OCI-LY1 (cell line): ENCODE measurements around the gene CTNNA2.

Experiments
- H2AFZ ChIP-seq: fragments of 200-600 bp; sonication (generic), shearing (Covaris generic); 2 replicates; pipeline ENCODE4 v1.6.0; 2014; ENCODE audit warnings: antibody characterized with exemption, mild to moderate bottlenecking, low read length
- H3F3A ChIP-seq: fragments of 200-600 bp; sonication (generic), shearing (Covaris generic); 2 replicates; pipeline ENCODE4 v1.6.0; 2014; ENCODE audit warnings: mild to moderate bottlenecking, antibody characterized with exemption, low read length, moderate library complexity; ENCODE audit not compliant: insufficient read depth
- H3K27ac ChIP-seq: fragments of 200-600 bp; sonication (generic); 2 replicates; pipeline ENCODE4 v1.5.1; 2014; ENCODE audit warnings: low read length, mixed run types, mild to moderate bottlenecking, low read depth; ENCODE audit not compliant: poor library complexity, severe bottlenecking
- H3K27me3 ChIP-seq: fragments of 200-600 bp; sonication (generic); 2 replicates; pipeline ENCODE4 v1.6.0; 2014; ENCODE audit warnings: antibody characterized with exemption, mild to moderate bottlenecking, low read length, moderate library complexity; ENCODE audit not compliant: insufficient read depth
- H3K36me3 ChIP-seq: fragments of 200-600 bp; sonication (generic); 2 replicates; pipeline ENCODE4 v1.6.1; 2014; ENCODE audit warnings: mild to moderate bottlenecking, antibody characterized with exemption, low read length, moderate library complexity, mixed read lengths; ENCODE audit not compliant: insufficient read depth
- H3K4me1 ChIP-seq: fragments of 200-600 bp; sonication (generic); 2 replicates; pipeline ENCODE4 v1.5.1; 2014; ENCODE audit warnings: mild to moderate bottlenecking, low read length, moderate library complexity; ENCODE audit not compliant: insufficient read depth, severe bottlenecking
- H3K4me2 ChIP-seq: fragments of 200-600 bp; sonication (generic), shearing (Covaris generic); 2 replicates; pipeline ENCODE4 v1.6.1; 2014; ENCODE audit warnings: low read length
- H3K4me3 ChIP-seq: fragments of 200-600 bp; sonication (generic); 2 replicates; pipeline ENCODE4 v1.5.1; 2014; ENCODE audit warnings: low read length, low read depth, mild to moderate bottlenecking, mixed read lengths; ENCODE audit not compliant: poor library complexity, severe bottlenecking
- H3K79me2 ChIP-seq: fragments of 200-600 bp; shearing (Covaris generic); 2 replicates; pipeline ENCODE4 v1.6.1; 2016; ENCODE audit warnings: mixed run types, low read length, mixed read lengths; ENCODE audit not compliant: insufficient read depth
- H3K9ac ChIP-seq: fragments of 200-600 bp; sonication (generic), shearing (Covaris generic); 2 replicates; pipeline ENCODE4 v1.6.1; 2014; ENCODE audit warnings: mild to moderate bottlenecking, low read length, mixed read lengths
- H3K9me2 ChIP-seq: fragments of 200-600 bp; sonication (generic), shearing (Covaris generic); 2 replicates; pipeline ENCODE4 v1.6.1; 2014; ENCODE audit warnings: low read depth, mild to moderate bottlenecking, low read length, mixed read lengths
- H3K9me3 ChIP-seq: fragments of 200-600 bp; shearing (Covaris generic); 2 replicates; pipeline ENCODE4 v1.6.1; 2014; ENCODE audit warnings: low read length, mixed read lengths
- H4K20me1 ChIP-seq: fragments of 200-600 bp; sonication (generic), shearing (Covaris generic); 2 replicates; pipeline ENCODE4 v1.6.0; 2016; ENCODE audit warnings: mild to moderate bottlenecking, low read length; ENCODE audit not compliant: insufficient read depth
- CTCF ChIP-seq: fragments of 200-600 bp; sonication (generic), shearing (Covaris generic); IDR thresholded peaks from 2 replicates; pipeline ENCODE4 v1.5.1; 2017; ENCODE audit warnings: mild to moderate bottlenecking, antibody characterized with exemption, low read length, moderate library complexity, mixed read lengths
- EZH2 ChIP-seq: fragments of 200-600 bp; sonication (generic), shearing (Covaris generic); IDR thresholded peaks from 2 replicates; pipeline ENCODE4 v1.8.0; 2017; ENCODE audit warnings: borderline replicate concordance, mixed run types, mild to moderate bottlenecking, antibody characterized with exemption, low read length, moderate library complexity, mixed read lengths

The CTNNA2 gene

DNA sequence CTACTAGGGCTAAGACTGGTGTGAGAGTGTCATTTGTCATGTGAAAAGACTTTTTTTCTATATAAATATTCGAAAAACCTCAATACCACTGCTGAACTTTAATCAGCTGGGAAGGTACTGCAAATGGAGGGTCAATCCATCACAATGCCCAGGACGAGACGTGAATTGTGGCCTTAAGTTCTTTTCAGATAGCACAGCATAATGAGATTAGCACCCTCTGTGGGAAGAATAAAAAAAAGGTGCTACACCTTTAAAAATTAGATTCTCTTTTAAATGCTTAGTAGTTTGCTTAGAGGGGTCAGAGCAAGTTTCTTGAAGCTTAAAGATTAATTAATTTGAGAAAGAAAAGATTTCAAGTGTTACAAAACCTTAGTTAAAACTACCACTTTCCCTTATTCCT, 786.1 kb downstream of the CTNNA2 start:
- Histone ChIP-seq H3K27me3 (no peaks in the 10 kb centered on the region), H3K4me3 (no peak overlapping the region), H2AFZ (no peak overlapping the region), H3K9me2 (no peaks in the 10 kb centered on the region), H4K20me1 (no peaks in the 10 kb centered on the region), H3K36me3 (no peaks in the 10 kb centered on the region), H3K4me2 (no peak overlapping the region), H3K9ac (no peak overlapping the region), H3K79me2 (no peaks in the 10 kb centered on the region), H3K9me3 (no peaks in the 10 kb centered on the region), H3F3A (no peaks in the 10 kb centered on the region), H3K4me1 (no peaks in the 10 kb centered on the region), H3K27ac (no peak overlapping the region)
- TF ChIP-seq EZH2 (no peak), CTCF (no peak)

DNA sequence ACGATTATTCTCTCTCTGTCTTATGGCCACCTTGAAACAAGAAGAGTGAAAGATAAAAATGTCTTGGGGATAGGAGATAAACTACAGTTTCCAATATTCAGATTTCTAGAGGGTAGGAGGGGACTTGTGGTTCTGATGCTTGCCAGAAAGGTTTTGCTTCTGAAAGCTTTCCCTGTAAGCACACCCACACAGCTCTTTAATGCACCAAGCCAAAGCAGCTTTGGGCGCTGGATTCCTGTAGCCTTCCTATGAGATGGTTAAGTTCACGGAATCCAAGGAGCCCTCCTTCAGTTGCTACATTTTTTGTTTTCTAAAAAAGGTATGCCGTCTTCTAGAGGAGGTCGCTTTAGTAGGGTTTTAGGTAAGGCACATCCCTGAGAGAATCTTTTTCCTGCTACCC, 786.8 kb downstream of the CTNNA2 start:
- Histone ChIP-seq H3K36me3 (no peaks in the 10 kb centered on the region), H3K9ac (no peak overlapping the region), H3K4me1 (no peaks in the 10 kb centered on the region), H3K27me3 (no peaks in the 10 kb centered on the region), H3K9me3 (no peaks in the 10 kb centered on the region), H2AFZ (no peak overlapping the region), H3K4me3 (no peak overlapping the region), H3K79me2 (no peaks in the 10 kb centered on the region), H3K4me2 (no peak overlapping the region), H3F3A (no peaks in the 10 kb centered on the region), H3K9me2 (no peaks in the 10 kb centered on the region), H4K20me1 (no peaks in the 10 kb centered on the region), H3K27ac (no peak overlapping the region)
- TF ChIP-seq CTCF: no peak
- TF ChIP-seq EZH2: no peak

GRCh38 chr2:80300346-80300745, 787.5 kb downstream of the CTNNA2 start:
- Histone ChIP-seq H3K9ac (no peak overlapping the region), H3K4me3 (no peak overlapping the region), H3K79me2 (no peaks in the 10 kb centered on the region), H3K36me3 (no peaks in the 10 kb centered on the region), H3K27ac (no peak overlapping the region), H3K27me3 (no peaks in the 10 kb centered on the region), H2AFZ (no peak overlapping the region), H3K4me1 (no peaks in the 10 kb centered on the region), H3K9me2 (no peaks in the 10 kb centered on the region), H3K4me2 (no peak overlapping the region), H4K20me1 (no peaks in the 10 kb centered on the region), H3K9me3 (no peaks in the 10 kb centered on the region), H3F3A (no peaks in the 10 kb centered on the region)
- TF ChIP-seq EZH2: no peak
- no peak for TF ChIP-seq CTCF
